Gastrocnemius medialis (tissue), 4 donors: ENCODE data around the gene TAS2R13.

ENCODE experiments used
- POLR2A ChIP-seq, 2 donors: fragments of 450-650 bp; IDR thresholded peaks; one replicate each; pipeline ENCODE4 v1.6.1; 2017; ENCODE audit warnings: antibody characterized with exemption in 2 of 2, mild to moderate bottlenecking in 2 of 2, moderate library complexity in 2 of 2
- TF ChIP-seq, protein P1 (sequence below), 5 experiments: fragments of 450-650 bp in 3 of 5; fragments of 200-600 bp in 2 of 5; sonication (generic) in 2 of 5; IDR thresholded peaks in 4 of 5; conservative IDR thresholded peaks in 1 of 5; 1 replicate in 4 of 5; 2 replicates in 1 of 5; pipeline ENCODE4 v1.5.1; 2016 to 2019; ENCODE audit warnings: antibody characterized with exemption in 5 of 5, mild to moderate bottlenecking in 3 of 5, moderate library complexity in 3 of 5

DNA sequence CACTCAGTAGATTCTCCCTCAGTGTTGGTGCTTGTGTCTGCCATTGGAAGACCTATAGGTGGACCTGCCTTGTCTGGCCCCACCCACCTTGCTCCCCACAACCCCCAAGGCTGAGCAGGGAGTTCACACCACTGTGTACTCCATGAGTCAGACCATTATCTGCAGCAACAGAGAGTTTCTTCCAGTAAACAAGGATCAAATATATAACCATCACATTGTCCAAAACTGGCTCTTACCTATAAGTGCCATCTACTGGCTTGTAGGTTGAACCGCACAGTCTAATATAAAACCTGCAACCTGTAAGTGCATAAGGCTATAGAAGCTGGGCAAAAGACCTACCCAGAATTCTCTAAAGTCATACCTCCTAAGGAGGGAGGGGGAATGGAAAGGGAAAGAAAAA, 7.9 kb downstream of the TAS2R13 start:
- no peak for TF ChIP-seq POLR2A (IDR thresholded peaks at IDR 0.05)
- TF ChIP-seq, protein P1, sequence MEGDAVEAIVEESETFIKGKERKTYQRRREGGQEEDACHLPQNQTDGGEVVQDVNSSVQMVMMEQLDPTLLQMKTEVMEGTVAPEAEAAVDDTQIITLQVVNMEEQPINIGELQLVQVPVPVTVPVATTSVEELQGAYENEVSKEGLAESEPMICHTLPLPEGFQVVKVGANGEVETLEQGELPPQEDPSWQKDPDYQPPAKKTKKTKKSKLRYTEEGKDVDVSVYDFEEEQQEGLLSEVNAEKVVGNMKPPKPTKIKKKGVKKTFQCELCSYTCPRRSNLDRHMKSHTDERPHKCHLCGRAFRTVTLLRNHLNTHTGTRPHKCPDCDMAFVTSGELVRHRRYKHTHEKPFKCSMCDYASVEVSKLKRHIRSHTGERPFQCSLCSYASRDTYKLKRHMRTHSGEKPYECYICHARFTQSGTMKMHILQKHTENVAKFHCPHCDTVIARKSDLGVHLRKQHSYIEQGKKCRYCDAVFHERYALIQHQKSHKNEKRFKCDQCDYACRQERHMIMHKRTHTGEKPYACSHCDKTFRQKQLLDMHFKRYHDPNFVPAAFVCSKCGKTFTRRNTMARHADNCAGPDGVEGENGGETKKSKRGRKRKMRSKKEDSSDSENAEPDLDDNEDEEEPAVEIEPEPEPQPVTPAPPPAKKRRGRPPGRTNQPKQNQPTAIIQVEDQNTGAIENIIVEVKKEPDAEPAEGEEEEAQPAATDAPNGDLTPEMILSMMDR (IDR thresholded peaks at IDR 0.05 in 4 of 5, conservative IDR thresholded peaks at IDR 0.05 in 1 of 5) = no peak
